ENCODE results near the gene CCDC141. TPM values are rescaled to one million over a fixed set of nuclear protein-coding genes. Genes with fewer than 3 reads are reported as not detected.

The CCDC141 gene
- total and polyA plus RNA-seq, 8 donors: 0.66 to 11.3 (median 5.4) TPM

DNA sequence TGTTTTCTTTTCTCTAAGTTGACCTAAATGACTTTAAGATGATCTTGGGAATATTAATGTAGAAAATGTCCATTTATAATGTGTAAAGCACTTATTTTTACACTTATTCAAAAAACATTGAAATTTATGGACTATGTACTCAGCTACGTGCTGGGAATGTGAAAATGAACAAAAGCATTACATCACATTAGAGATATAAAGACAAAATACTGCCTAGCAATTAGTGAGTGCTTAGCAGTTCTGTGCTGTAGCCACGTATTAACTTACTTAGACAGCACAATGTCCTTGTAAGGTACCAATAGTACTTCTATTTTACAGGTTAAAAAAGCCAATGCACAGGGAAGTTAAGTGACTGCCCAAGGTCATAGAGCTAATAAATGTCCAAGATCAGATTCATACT, 138.9 kb downstream of the CCDC141 start:
- ATAC-seq: peak; percentile 26 to 55 (median 46)

DNA sequence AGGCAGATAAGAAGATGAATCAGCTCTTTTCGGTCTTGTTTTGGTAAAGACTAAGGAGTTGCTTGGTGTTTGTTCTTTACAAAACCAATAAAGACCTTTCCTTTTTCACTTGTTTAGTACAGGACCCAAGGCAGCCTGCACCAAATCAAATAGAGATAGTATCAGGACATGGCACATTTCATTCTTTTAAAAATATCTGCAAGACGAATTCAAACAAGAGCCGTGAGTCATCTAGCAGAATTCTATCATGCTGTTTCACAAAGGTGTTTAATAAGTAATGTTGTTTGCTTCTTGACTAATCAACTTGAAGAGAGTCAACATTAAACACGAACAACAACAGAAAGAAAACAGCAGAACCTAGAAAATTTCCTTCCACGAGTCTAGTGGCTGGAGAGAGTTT, 139.9 kb downstream of the CCDC141 start:
- Histone ChIP-seq H3K27me3 (no peaks in the 10 kb centered on the region), H3K4me1 (peaks cover 18 to 19% (median 18%) of the 10 kb centered on the region in 3 donors), H3K4me3 (no peak overlapping the region), H3K27ac (no peak overlapping the region), H3K36me3 (no peaks in the 10 kb centered on the region), H3K9me3 (no peaks in the 10 kb centered on the region)
- ATAC-seq (peak in 3 of 4 donors; percentile 33 to 59 (median 55)), FAIRE-seq (no peak), DNase-seq (no peak)
- TF ChIP-seq, protein P1, sequence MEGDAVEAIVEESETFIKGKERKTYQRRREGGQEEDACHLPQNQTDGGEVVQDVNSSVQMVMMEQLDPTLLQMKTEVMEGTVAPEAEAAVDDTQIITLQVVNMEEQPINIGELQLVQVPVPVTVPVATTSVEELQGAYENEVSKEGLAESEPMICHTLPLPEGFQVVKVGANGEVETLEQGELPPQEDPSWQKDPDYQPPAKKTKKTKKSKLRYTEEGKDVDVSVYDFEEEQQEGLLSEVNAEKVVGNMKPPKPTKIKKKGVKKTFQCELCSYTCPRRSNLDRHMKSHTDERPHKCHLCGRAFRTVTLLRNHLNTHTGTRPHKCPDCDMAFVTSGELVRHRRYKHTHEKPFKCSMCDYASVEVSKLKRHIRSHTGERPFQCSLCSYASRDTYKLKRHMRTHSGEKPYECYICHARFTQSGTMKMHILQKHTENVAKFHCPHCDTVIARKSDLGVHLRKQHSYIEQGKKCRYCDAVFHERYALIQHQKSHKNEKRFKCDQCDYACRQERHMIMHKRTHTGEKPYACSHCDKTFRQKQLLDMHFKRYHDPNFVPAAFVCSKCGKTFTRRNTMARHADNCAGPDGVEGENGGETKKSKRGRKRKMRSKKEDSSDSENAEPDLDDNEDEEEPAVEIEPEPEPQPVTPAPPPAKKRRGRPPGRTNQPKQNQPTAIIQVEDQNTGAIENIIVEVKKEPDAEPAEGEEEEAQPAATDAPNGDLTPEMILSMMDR (IDR thresholded peaks at IDR 0.05): no peak
- intact Hi-C loops (cut with DNase I): no loop called here
- 30 to 38% methylated on average over 5 of the region's 5 CpGs for WGBS, 2 donors

More for the DNA sequence above, 138.9 kb downstream of the CCDC141 start:
- Histone ChIP-seq H3K9me3 (no peaks in the 10 kb centered on the region), H3K27me3 (no peaks in the 10 kb centered on the region), H3K4me3 (no peak overlapping the region), H3K4me1 (peaks cover 18 to 19% (median 18%) of the 10 kb centered on the region in 3 donors), H3K36me3 (no peaks in the 10 kb centered on the region), H3K27ac (no peak overlapping the region)
- TF ChIP-seq, protein P1 (IDR thresholded peaks at IDR 0.05): no peak
- no peak for FAIRE-seq
- no peak for DNase-seq
- intact Hi-C loops (cut with DNase I): no loop called here
- WGBS, 2 donors: 13 to 25% methylated on average over 2 of the region's 2 CpGs

DNA sequence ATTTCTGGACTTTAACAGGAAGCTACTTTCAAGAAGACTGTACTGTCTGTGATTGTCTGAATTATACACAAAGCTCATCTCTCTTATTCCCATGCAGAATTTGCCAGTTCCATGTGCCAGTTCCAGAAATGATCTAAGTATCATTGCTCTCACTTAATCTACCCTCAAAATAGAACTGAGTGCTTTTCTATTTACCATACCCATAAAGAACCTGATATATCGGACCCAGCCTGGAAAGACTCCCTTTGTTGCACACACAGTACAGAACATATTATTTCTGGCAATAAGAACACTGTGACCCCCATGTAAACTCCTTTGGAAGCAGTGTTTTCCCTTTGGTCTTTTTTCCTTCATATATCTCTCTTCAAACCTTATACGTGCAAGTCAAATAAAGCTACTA, 140.4 kb downstream of the CCDC141 start:
- intact Hi-C loops (cut with DNase I): loop anchor here in 1 of 3 donors (5.0 kb wide), 1 partner anchor 112 kb away; no protein-coding TSS in a partner anchor
- no peak for DNase-seq
- no peak for FAIRE-seq
- no peaks in the 10 kb centered on the region for H3K36me3 ChIP-seq
- H3K4me1 ChIP-seq: peaks cover 18 to 19% (median 18%) of the 10 kb centered on the region in 3 donors
- TF ChIP-seq, protein P1 (IDR thresholded peaks at IDR 0.05): no peak
- WGBS, 2 donors: 58 to 90% methylated on average over 2 of the region's 2 CpGs
- no peak overlapping the region for H3K4me3 ChIP-seq
- no peaks in the 10 kb centered on the region for H3K27me3 ChIP-seq
- ATAC-seq: no peak
- H3K27ac ChIP-seq: no peak overlapping the region
- no peaks in the 10 kb centered on the region for H3K9me3 ChIP-seq

DNA sequence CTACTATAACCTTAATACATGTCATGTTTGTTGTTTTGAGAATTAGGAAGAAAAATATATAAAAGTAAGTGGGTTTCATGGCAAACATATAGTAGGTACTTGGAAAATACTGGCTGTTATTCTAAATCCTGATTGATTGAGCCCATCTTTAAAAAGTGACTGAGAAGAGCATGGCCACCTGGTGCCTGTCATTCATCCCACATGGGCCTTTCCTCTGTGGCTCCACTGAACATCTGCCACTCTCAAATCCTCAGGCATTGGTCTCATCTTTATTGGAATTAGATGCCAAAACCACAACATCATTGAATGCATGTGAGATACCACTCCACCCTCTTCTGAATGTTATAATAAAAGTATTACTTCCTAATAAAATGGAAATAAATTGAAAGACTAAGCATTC, 141.1 kb downstream of the CCDC141 start:
- Histone ChIP-seq H3K4me3 (no peak overlapping the region), H3K27me3 (no peaks in the 10 kb centered on the region), H3K4me1 (peaks cover 18 to 19% (median 18%) of the 10 kb centered on the region in 3 donors), H3K9me3 (no peaks in the 10 kb centered on the region), H3K27ac (no peak overlapping the region), H3K36me3 (no peaks in the 10 kb centered on the region)
- DNase-seq (no peak), ATAC-seq (no peak), FAIRE-seq (no peak)
- intact Hi-C loops (cut with DNase I): loop anchor here in 1 of 3 donors (5.0 kb wide), 1 partner anchor 112 kb away; no protein-coding TSS in a partner anchor
- TF ChIP-seq, protein P1 (IDR thresholded peaks at IDR 0.05): no peak

DNA sequence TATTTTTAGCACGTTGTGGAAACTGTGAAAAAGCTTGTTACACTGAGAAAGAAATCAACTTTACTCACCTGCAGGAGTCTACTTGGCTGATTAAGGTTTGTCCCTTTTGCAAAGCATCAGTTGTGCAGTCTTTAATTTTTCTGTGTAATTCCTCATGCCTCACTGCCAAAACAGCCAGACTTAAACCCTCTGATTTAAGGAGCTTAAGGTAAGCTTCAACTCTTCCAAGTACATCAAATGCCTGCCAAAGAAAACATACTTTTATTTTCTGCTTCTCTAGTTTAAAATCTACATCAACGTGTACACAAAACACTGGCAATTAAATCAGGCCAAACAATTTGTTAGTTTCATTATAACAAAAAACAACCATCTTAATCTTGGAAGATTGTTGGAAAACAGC, 144.7 kb downstream of the CCDC141 start:
- no peak overlapping the region for H3K4me3 ChIP-seq
- no peaks in the 10 kb centered on the region for H3K27me3 ChIP-seq
- FAIRE-seq (no peak), ATAC-seq (no peak), DNase-seq (no peak)
- WGBS, 2 donors: 53 to 56% methylated on average over 2 of the region's 2 CpGs
- intact Hi-C loops (cut with DNase I): loop anchor here in 1 of 3 donors (5.0 kb wide), 1 partner anchor 108 kb away; no protein-coding TSS in a partner anchor
- no peak overlapping the region for H3K27ac ChIP-seq
- TF ChIP-seq, protein P1 (IDR thresholded peaks at IDR 0.05): no peak
- peaks cover 0 to 6% (median 4%) of the 10 kb centered on the region in 3 donors for H3K4me1 ChIP-seq
- H3K36me3 ChIP-seq: no peaks in the 10 kb centered on the region
- no peaks in the 10 kb centered on the region for H3K9me3 ChIP-seq
